Hepatocyte (in vitro differentiated cells): Measurements from ENCODE around the gene HERC4. TPM values are rescaled to one million over a fixed set of nuclear protein-coding genes. Genes with fewer than 3 reads are reported as not detected.
"Not testable (repeated sequence)": the region's sequence is repeated elsewhere in the genome, so short reads cannot be mapped to it uniquely, and the experiment has no call there.

Source experiments
- DNase-seq: peaks from one replicate; pipeline ENCODE4 v3.0.0-alpha.2; 2016; ENCODE audit warnings: low spot score
- H2AFZ ChIP-seq: fragments of 200-600 bp; sonication (generic); 2 replicates; pipeline ENCODE4 v1.6.0; 2016; ENCODE audit warnings: antibody characterized with exemption, mild to moderate bottlenecking
- H3K27ac ChIP-seq: fragments of 200-600 bp; sonication (generic); 2 replicates; pipeline ENCODE4 v1.5.1; 2016; ENCODE audit warnings: mild to moderate bottlenecking
- H3K27me3 ChIP-seq: fragments of 200-600 bp; sonication (generic); 2 replicates; pipeline ENCODE4 v1.6.1; 2016
- H3K36me3 ChIP-seq: fragments of 200-600 bp; sonication (generic); replicated peaks from 2 replicates; pipeline ENCODE4 v1.5.1; 2016; ENCODE audit warnings: low read depth; ENCODE audit not compliant: insufficient read depth
- H3K4me1 ChIP-seq: fragments of 200-600 bp; sonication (generic); 2 replicates; pipeline ENCODE4 v1.5.1; 2016; ENCODE audit warnings: mild to moderate bottlenecking, moderate library complexity; ENCODE audit not compliant: insufficient read depth
- H3K4me2 ChIP-seq: fragments of 200-600 bp; sonication (generic); 2 replicates; pipeline ENCODE4 v1.6.0; 2016
- H3K4me3 ChIP-seq: fragments of 200-600 bp; sonication (generic); 2 replicates; pipeline ENCODE4 v1.5.1; 2016; ENCODE audit warnings: mild to moderate bottlenecking
- H3K79me2 ChIP-seq: fragments of 200-600 bp; sonication (generic); 2 replicates; pipeline ENCODE4 v1.6.0; 2017; ENCODE audit warnings: mild to moderate bottlenecking
- H3K9me2 ChIP-seq: fragments of 200-600 bp; sonication (generic); replicated peaks from 2 replicates; pipeline ENCODE4 v1.6.0; 2017; ENCODE audit warnings: mild to moderate bottlenecking; ENCODE audit not compliant: insufficient read depth
- H3K9me3 ChIP-seq: fragments of 200-600 bp; sonication (generic); 2 replicates; pipeline ENCODE4 v1.5.1; 2016; ENCODE audit warnings: low read depth, mild to moderate bottlenecking
- H4K20me1 ChIP-seq: fragments of 200-600 bp; sonication (generic); 2 replicates; pipeline ENCODE4 v1.6.0; 2016; ENCODE audit warnings: mild to moderate bottlenecking; ENCODE audit not compliant: insufficient read depth, poor library complexity, severe bottlenecking
- EZH2 ChIP-seq: fragments of 200-600 bp; sonication (generic); IDR thresholded peaks from 2 replicates; pipeline ENCODE4 v1.6.1; 2016; ENCODE audit warnings: antibody characterized with exemption, mild to moderate bottlenecking, borderline replicate concordance
- EZH2phosphoT487 ChIP-seq: fragments of 200-600 bp; sonication (generic); IDR thresholded peaks from one replicate; pipeline ENCODE4 v1.6.1; 2018; ENCODE audit warnings: antibody characterized with exemption, mild to moderate bottlenecking, low read depth, moderate library complexity; ENCODE audit not compliant: unreplicated experiment, severe bottlenecking
- WGBS: methylation state at CpG from one replicate; pipeline ENCODE4 v1.1.6; 2016; ENCODE audit warnings: low lambda C conversion rate; ENCODE audit errors: missing lambda C conversion rate; 5-methylcytosine and 5-hydroxymethylcytosine counted together
- polyA plus RNA-seq: library from polyadenylated mRNA; unstranded; fragments of >200 nt; fragmentation: Nextera tagmentation; extraction: Ambion mirVana; gene quantifications from 2 replicates; pipeline ENCODE4 v1.2.1, GENCODE V29; 2016
- total RNA-seq: library from RNA; depleted of rRNA; stranded (reverse); fragments of >200 nt; gene quantifications from 2 replicates; pipeline ENCODE4 v1.2.3, GENCODE V29; 2014
- TF ChIP-seq, protein P1 (sequence below): fragments of 200-600 bp; sonication (generic); IDR thresholded peaks from 2 replicates; pipeline ENCODE4 v1.5.1; 2016; ENCODE audit warnings: antibody characterized with exemption, mild to moderate bottlenecking; ENCODE audit not compliant: poor library complexity

The HERC4 gene
- total and polyA plus RNA-seq, 2 experiments from 2014 or later = 23.3 to 54.0 TPM

DNA sequence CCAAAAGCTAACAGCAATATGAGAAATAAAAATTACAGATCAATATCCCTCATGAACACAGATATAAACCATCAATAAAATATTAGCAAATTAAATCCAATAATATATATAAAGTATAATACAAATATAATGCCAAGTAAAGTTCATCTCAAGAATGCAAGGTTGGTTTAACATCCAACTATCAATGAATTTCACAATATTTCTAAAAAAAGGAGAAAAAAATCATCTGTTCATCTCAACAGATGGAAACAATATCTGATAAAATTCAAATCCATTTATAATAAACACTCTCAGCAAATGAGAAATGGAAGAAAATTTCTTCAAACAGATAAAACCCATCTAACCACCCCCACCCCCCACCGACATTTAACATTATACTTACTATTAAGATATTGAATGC is 103.8 kb downstream of the HERC4 start:
- no peak overlapping the region for H2AFZ ChIP-seq
- no peak overlapping the region for H3K4me3 ChIP-seq
- H3K36me3 ChIP-seq = peaks cover 3% of the 10 kb centered on the region
- peaks cover 3% of the 10 kb centered on the region for H3K79me2 ChIP-seq
- no peak for DNase-seq
- no peak overlapping the region for H3K27ac ChIP-seq
- H3K9me3 ChIP-seq = peaks cover 10% of the 10 kb centered on the region
- H3K9me2 ChIP-seq = no peaks in the 10 kb centered on the region
- TF ChIP-seq EZH2phosphoT487 = no peak
- TF ChIP-seq, protein P1, sequence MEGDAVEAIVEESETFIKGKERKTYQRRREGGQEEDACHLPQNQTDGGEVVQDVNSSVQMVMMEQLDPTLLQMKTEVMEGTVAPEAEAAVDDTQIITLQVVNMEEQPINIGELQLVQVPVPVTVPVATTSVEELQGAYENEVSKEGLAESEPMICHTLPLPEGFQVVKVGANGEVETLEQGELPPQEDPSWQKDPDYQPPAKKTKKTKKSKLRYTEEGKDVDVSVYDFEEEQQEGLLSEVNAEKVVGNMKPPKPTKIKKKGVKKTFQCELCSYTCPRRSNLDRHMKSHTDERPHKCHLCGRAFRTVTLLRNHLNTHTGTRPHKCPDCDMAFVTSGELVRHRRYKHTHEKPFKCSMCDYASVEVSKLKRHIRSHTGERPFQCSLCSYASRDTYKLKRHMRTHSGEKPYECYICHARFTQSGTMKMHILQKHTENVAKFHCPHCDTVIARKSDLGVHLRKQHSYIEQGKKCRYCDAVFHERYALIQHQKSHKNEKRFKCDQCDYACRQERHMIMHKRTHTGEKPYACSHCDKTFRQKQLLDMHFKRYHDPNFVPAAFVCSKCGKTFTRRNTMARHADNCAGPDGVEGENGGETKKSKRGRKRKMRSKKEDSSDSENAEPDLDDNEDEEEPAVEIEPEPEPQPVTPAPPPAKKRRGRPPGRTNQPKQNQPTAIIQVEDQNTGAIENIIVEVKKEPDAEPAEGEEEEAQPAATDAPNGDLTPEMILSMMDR = no peak
- no peak for TF ChIP-seq EZH2
- WGBS = 89% methylated on average over 1 of the region's 1 CpG
- no peaks in the 10 kb centered on the region for H3K27me3 ChIP-seq
- H4K20me1 ChIP-seq = no peaks in the 10 kb centered on the region
- H3K4me1 ChIP-seq = no peaks in the 10 kb centered on the region
- H3K4me2 ChIP-seq = no peak overlapping the region

DNA sequence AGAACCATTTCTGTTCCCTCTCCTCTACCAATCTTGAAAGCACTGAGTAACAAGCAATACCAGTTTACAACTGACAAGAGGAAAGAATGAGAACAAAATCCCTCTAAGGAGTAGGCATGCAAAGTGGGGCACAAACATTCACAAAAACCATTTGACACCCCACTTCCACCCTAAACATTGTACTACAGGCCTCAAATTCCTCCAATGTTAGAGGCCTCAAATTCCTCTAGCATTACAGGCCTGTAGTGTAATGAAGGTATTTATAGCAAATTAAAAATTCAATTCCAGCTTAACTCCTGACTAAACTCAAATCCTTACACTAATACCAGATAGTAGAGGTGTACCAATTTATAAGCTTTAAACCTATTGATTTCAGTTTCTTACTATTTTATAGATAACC is 105.2 kb downstream of the HERC4 start:
- H3K9me3 ChIP-seq = peaks cover 10% of the 10 kb centered on the region
- TF ChIP-seq EZH2phosphoT487 (no peak), EZH2 (no peak)
- TF ChIP-seq, protein P1 = no peak
- no peak overlapping the region for H3K4me2 ChIP-seq
- H3K9me2 ChIP-seq = no peaks in the 10 kb centered on the region
- H3K36me3 ChIP-seq = peaks cover 3% of the 10 kb centered on the region
- DNase-seq = no peak
- H3K27me3 ChIP-seq = no peaks in the 10 kb centered on the region
- peaks cover 3% of the 10 kb centered on the region for H3K79me2 ChIP-seq
- no peak overlapping the region for H3K4me3 ChIP-seq
- H3K27ac ChIP-seq = no peak overlapping the region
- H3K4me1 ChIP-seq = no peaks in the 10 kb centered on the region
- H2AFZ ChIP-seq = no peak overlapping the region
- no peaks in the 10 kb centered on the region for H4K20me1 ChIP-seq

DNA sequence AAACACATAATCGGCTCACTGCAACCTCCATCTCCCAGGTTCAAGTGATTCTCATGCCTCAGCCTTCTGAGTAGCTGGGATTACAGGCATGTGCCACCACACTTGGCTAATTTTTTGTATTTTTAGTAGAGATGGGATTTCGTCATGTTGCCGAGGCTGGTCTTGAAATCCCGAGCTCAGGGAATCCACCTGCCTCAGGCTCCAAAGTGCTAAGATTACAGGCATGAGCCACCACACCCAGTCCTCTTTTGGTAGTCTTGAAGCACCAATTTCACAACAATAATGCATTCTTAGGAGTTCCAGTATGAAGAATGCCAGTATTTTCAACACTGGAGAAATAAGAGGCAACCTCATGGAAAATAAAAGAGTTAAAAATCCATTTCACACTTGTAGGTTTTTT is 109.0 kb downstream of the HERC4 start:
- H3K4me2 ChIP-seq, H4K20me1 ChIP-seq, H3K27me3 ChIP-seq, H3K9me2 ChIP-seq, H3K4me3 ChIP-seq, H2AFZ ChIP-seq, H3K36me3 ChIP-seq, H3K9me3 ChIP-seq, DNase-seq, H3K4me1 ChIP-seq, H3K79me2 ChIP-seq, H3K27ac ChIP-seq: not testable (repeated sequence)
- 88% methylated on average over 4 of the region's 4 CpGs for WGBS

DNA sequence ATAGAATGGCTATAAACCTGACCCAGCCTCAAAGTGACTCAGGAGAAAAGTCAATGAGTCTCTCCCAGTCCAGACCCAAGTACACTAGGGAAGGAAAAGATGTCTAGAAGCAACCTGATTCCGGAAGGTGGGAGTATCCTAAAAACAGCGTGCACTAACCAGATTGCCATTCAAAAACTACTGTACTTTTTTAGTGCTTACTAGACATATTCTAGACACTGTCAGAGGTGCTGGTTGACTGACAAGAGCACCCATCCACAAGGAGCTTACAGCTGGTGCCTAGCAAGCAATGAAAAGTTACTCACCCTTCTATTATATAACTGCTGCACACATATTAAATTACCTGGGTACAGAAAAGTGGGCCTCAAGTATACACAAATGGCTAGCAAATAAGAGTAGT is 109.6 kb downstream of the HERC4 start:
- DNase-seq = no peak
- Histone ChIP-seq H3K36me3 (no peaks in the 10 kb centered on the region), H3K79me2 (no peaks in the 10 kb centered on the region), H3K4me1 (no peaks in the 10 kb centered on the region), H3K4me3 (no peak overlapping the region), H3K27me3 (no peaks in the 10 kb centered on the region), H4K20me1 (no peaks in the 10 kb centered on the region), H3K4me2 (no peak overlapping the region), H2AFZ (no peak overlapping the region), H3K27ac (no peak overlapping the region), H3K9me2 (no peaks in the 10 kb centered on the region), H3K9me3 (no peaks in the 10 kb centered on the region)
- TF ChIP-seq, protein P1 = no peak
- TF ChIP-seq EZH2 = no peak
- no peak for TF ChIP-seq EZH2phosphoT487
- 92% methylated on average over 2 of the region's 2 CpGs for WGBS
